Tracheal epithelial cell (primary cell): ENCODE measurements around the gene CEL. TPM values are rescaled to one million over a fixed set of nuclear protein-coding genes. Genes with fewer than 3 reads are reported as not detected.

ENCODE experiments used
- total RNA-seq: library from RNA; depleted of rRNA; stranded (reverse); fragments of >200 nt; gene quantifications from 2 replicates; pipeline ENCODE4 v1.2.1, GENCODE V29; 2014

The CEL gene
- total RNA-seq = 0.48 and 0.64 TPM in 2 replicates

DNA sequence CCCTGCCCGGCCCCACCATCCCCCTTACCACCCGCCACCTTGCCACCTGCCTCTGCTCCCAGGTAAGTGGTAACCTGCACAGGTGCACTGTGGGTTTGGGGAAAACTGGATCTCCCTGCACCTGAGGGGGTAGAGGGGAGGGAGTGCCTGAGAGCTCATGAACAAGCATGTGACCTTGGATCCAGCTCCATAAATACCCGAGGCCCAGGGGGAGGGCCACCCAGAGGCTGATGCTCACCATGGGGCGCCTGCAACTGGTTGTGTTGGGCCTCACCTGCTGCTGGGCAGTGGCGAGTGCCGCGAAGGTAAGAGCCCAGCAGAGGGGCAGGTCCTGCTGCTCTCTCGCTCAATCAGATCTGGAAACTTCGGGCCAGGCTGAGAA, at the start of gene CEL:
Gene CEL, plus strand, starts transcription at position 218 of the 382 bp plus-strand sequence. Its CDS starts 22 bp downstream, at position 240.

DNA sequence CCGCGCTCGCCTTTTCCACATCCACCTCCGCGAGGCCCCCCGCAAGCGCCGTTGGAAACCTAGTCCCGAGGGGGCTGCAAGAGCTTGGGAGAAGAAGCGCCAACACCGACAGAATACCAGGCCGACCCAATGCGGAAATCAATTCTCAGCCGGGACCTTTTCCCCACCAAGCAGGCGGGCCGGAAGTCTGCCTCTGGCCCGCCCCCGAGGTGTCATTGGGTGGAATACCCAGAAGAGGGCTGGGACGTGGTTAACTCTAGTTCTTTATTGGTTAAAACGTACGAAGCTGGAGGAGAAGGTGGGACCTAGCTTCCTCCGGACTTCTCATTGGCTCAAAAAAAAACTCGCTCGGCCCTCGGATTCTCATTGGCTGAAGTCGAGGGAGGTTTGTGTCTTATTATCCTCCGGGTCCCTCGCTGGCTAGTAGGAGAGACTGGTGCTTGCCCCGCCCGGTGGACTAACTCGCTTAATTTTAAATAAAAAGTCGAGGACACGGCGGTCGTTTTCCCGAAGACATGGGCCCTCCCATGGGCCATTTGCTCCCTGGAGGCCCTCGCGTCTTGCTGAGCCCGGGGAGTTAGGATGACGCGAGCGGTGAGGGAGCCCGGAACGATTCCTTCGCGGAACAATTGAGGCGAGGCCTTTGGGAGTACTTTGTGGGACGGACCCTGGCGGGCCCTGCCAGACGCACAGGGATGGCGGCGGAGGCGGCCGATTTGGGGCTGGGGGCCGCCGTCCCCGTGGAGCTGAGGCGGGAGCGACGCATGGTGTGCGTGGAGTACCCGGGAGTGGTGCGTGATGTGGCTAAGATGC, 31.3 kb upstream of the CEL start, which contains the start of gene GTF3C5:
Gene GTF3C5, plus strand, starts transcription at position 681 of the 813 bp plus-strand sequence. Its CDS starts 15 bp downstream, at position 696.

Other genes with a start within 250 kb of the CEL start
- 0.48 TPM in 1 of 2 replicates, not detected in the other for gene AK8, start 183.7 kb upstream of the CEL start, total RNA-seq
- gene SPACA9, start 183.1 kb upstream of the CEL start, total RNA-seq = 0.72 and 1.1 TPM in 2 replicates
- 19.2 and 20.0 TPM in 2 replicates for gene TSC1, start 117.4 kb upstream of the CEL start, total RNA-seq
- not detected in 2 replicates for gene GFI1B, start 83.3 kb upstream of the CEL start, total RNA-seq
- gene GTF3C5, start 31.0 kb upstream of the CEL start, total RNA-seq = 24.9 and 33.7 TPM in 2 replicates
- gene RALGDS, start 59.3 kb downstream of the CEL start, total RNA-seq = 31.3 and 35.0 TPM in 2 replicates
- gene GBGT1, start 101.9 kb downstream of the CEL start, total RNA-seq = 1.3 and 1.7 TPM in 2 replicates
- gene OBP2B, start 147.3 kb downstream of the CEL start, total RNA-seq = not detected in 2 replicates
- gene ABO, start 213.2 kb downstream of the CEL start, total RNA-seq = under 0.01 and 0.43 TPM in 2 replicates